ENCODE data around the gene CNKSR2.

Gene CNKSR2

GRCh38 chrX:21698272-21698671, 324.1 kb downstream of the CNKSR2 start:
- no peak for DNase-seq (ENCODE audit: low spot score)
- TF ChIP-seq, protein P1, sequence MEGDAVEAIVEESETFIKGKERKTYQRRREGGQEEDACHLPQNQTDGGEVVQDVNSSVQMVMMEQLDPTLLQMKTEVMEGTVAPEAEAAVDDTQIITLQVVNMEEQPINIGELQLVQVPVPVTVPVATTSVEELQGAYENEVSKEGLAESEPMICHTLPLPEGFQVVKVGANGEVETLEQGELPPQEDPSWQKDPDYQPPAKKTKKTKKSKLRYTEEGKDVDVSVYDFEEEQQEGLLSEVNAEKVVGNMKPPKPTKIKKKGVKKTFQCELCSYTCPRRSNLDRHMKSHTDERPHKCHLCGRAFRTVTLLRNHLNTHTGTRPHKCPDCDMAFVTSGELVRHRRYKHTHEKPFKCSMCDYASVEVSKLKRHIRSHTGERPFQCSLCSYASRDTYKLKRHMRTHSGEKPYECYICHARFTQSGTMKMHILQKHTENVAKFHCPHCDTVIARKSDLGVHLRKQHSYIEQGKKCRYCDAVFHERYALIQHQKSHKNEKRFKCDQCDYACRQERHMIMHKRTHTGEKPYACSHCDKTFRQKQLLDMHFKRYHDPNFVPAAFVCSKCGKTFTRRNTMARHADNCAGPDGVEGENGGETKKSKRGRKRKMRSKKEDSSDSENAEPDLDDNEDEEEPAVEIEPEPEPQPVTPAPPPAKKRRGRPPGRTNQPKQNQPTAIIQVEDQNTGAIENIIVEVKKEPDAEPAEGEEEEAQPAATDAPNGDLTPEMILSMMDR (IDR thresholded peaks at IDR 0.05; ENCODE audit: extremely low read depth, missing control alignments), result no peak

GRCh38 chrX:21699136-21699535, 324.9 kb downstream of the CNKSR2 start:
- TF ChIP-seq, protein P1 (IDR thresholded peaks at IDR 0.05; ENCODE audit: extremely low read depth, missing control alignments), result no peak
- no peak for DNase-seq (ENCODE audit: low spot score)

DNA sequence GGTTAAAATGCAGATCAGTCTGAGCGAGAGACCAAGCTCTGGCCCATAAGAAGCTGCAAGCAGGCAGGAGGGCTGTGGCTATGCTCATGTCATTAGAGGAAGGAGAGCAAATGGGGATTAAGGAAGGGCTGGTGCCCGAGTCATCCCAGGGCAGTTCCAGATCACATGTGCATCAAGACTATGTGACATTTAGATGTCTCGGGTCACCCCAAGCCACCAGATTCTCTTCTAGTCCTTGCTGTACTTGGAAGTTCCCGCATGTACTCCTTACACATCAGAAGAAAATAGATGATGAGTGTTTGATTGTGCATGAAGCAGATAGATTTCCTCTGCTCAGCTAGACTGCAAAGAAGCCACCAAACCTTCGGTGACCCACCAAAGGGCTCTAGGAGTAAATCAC, 326.1 kb downstream of the CNKSR2 start:
- DNase-seq (ENCODE audit: low spot score), result no peak
- TF ChIP-seq, protein P1 (IDR thresholded peaks at IDR 0.05; ENCODE audit: extremely low read depth, missing control alignments), result no peak

DNA sequence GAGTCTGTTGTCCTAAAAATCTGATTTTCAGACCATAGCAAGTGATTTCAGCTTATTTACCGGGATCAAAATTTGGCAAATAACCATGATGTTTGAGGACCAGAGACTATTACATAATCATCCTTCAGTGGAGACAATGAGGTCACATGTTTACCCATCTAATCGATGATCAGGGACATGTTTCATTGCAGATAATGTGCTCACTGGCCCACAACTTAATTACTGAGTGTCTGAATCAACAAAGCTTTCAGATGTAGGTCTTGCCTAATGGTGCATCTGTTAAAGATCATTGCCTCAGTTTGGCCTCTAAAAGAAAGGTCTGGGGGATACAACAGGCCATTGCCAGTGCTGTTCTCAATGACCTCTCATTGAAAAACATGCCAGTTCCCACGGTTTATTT, 326.7 kb downstream of the CNKSR2 start:
- TF ChIP-seq, protein P1 (IDR thresholded peaks at IDR 0.05; ENCODE audit: extremely low read depth, missing control alignments), result no peak
- DNase-seq (ENCODE audit: low spot score), result no peak

- no peak for DNase-seq (ENCODE audit: low spot score)
- TF ChIP-seq, protein P1 (IDR thresholded peaks at IDR 0.05; ENCODE audit: extremely low read depth, missing control alignments), result no peak
Observed at GRCh38 chrX:21702725-21703124, 328.5 kb downstream of the CNKSR2 start.

Measured in GM20000 (cell line).